ENCODE data around the gene CASK.
"Not testable (repeated sequence)": the region's sequence is repeated elsewhere in the genome, so short reads cannot be mapped to it uniquely, and the experiment has no call there.

Gene CASK

GRCh38 chrX:41616935-41617334 is 306.4 kb downstream of the CASK start:
- no peak for DNase-seq

GRCh38 chrX:41616255-41616654 is 307.1 kb downstream of the CASK start:
- no peak for DNase-seq

GRCh38 chrX:41608244-41608643 is 315.1 kb downstream of the CASK start:
- no peak for DNase-seq

- DNase-seq, result peak; percentile 74
Measured at GRCh38 chrX:41607264-41607832, 316.0 kb downstream of the CASK start.

GRCh38 chrX:41606057-41606456 is 317.3 kb downstream of the CASK start:
- not testable (repeated sequence) for DNase-seq

GRCh38 chrX:41604766-41605543 is 318.4 kb downstream of the CASK start:
- DNase-seq, result no peak

GRCh38 chrX:41604177-41604576 is 319.2 kb downstream of the CASK start:
- no peak for DNase-seq

GRCh38 chrX:41603596-41603995 is 319.8 kb downstream of the CASK start:
- no peak for DNase-seq

GRCh38 chrX:41602816-41603345 is 320.5 kb downstream of the CASK start:
- no peak for DNase-seq

- no peak for DNase-seq
Measured at GRCh38 chrX:41600291-41600690, 323.1 kb downstream of the CASK start.

- DNase-seq, result no peak
Measured at GRCh38 chrX:41599507-41599906, 323.8 kb downstream of the CASK start.

GRCh38 chrX:41596596-41596995 is 326.8 kb downstream of the CASK start:
- DNase-seq, result no peak

- no peak for DNase-seq
Measured at GRCh38 chrX:41594634-41595033, 328.7 kb downstream of the CASK start.

GRCh38 chrX:41591906-41592305 is 331.4 kb downstream of the CASK start:
- no peak for DNase-seq

GRCh38 chrX:41590641-41591040 is 332.7 kb downstream of the CASK start:
- no peak for DNase-seq

- no peak for DNase-seq
Measured at GRCh38 chrX:41589634-41590270, 333.6 kb downstream of the CASK start.

GRCh38 chrX:41588271-41588670 is 335.1 kb downstream of the CASK start:
- no peak for DNase-seq

GRCh38 chrX:41580423-41581064 is 342.8 kb downstream of the CASK start:
- DNase-seq, result no peak

GRCh38 chrX:41563876-41564275 is 359.5 kb downstream of the CASK start:
- no peak for DNase-seq

- peak; percentile 56 for DNase-seq
Measured at GRCh38 chrX:41561045-41561444, 362.3 kb downstream of the CASK start.

GRCh38 chrX:41559235-41560052 is 363.9 kb downstream of the CASK start:
- DNase-seq, result peak; percentile 30

GRCh38 chrX:41558531-41558930 is 364.8 kb downstream of the CASK start:
- DNase-seq, result peak; percentile 38

GRCh38 chrX:41556958-41557357 is 366.4 kb downstream of the CASK start:
- no peak for DNase-seq

All from hematopoietic multipotent progenitor cell treated with erythropoietin and hydrocortisone succinate and interleukin-3 and kit ligand, for 8 days (in vitro differentiated cells).